GM19395 (cell line): ENCODE results near the gene CHDH.

Experiments used
- ATAC-seq: cut with Tn5 transposase; IDR thresholded peaks from one replicate; pipeline ENCODE4 v1.9.1; 2021; ENCODE audit warnings: mild to moderate bottlenecking, moderate library complexity; ENCODE audit not compliant: unreplicated experiment

The CHDH gene

DNA sequence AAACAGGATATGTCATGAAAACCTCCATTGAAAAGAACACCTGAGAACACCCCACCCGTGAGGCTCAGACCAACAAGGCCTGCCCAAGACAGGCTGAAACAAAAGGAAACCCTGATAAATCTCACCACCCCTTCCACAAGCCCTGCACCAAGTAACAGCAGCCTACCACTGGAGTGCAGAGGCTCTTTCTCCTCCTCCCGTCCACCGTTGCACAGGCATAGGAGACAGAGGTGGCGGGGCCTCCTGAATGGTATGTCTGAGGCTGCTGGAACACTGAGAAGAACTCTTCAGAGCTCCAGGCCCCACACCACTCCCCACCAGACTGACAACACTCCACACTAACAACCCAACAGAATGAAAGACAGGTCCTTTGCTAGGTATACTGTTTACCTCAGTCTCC lies 21.4 kb downstream of the CHDH start:
- no peak for ATAC-seq

DNA sequence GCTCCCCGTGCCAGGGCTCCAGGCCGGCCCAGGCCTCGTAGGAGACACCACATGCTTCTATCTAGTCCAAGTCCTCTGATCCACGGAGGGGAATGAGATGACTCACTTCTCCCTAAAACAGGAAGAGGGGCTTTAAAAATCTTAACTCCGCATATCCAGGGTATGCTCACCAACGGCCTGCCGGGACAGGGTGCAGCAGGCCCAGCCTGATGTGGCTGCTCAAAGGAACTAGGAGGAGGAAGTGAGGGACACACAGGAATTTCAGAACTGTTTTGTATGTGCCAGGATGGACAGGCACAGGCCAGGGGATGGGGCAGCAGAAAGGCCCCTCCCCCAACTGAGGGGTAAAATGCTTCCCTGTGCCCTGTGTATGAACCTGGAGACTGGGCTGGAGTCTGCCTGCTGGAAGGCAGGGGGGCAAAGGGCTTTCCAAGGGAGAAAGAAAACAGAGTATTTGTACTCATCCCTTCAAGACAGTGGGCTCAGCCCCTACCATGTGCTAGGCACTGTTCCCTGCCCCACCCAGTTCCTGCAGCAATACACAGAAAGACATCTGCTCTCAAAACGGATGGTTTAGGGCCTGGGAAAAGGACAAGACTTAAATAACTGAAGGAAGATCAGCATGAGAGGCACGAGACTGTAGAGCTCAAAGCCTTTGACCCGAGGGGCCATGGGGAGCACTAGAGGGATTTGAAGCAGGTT lies 22.1 kb downstream of the CHDH start:
- ATAC-seq = no peak

DNA sequence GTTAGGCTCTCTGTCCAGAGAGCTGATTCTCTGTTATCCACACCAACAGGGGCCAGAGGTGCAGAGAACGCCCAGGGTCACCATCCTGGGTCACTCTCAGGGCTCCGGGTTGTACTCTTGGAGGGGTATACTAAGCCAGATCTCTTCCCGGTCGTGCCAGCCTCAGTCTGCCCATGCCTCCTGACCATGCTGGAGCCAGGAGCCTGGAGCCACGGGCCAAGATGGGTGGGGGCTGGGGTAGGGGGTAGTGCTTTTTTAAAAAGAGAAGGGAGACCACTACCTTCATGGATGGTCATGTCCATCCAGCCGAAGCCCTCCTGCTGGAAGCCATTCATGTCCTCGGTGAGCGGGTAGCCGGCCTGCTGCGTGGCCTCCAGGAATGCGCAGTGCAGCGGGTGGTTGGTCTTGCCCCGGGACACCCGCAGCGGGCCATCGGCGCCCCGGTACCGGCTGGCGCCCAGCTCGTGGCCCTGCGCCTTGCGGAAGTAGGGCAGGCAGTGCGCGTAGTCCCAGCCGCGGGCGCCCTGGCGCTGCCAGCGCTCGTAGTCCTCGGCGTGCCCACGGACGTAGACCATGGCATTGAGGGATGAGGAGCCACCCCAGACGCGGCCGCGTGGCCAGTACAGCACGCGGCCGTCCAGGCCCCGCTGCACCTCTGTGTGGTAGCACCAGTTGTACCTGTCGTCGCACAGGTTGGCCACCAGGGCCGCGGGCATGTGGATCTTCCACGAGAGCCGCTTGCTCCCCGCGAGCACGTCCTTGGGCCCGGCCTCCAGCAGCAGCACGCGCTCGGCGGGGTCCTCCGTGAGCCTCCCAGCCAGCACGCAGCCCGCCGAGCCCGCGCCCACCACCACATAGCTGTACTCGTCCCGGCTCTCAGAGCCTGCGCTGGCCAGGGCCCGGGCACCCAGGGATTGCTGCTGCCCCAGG lies 22.9 kb downstream of the CHDH start:
- no peak for ATAC-seq

DNA sequence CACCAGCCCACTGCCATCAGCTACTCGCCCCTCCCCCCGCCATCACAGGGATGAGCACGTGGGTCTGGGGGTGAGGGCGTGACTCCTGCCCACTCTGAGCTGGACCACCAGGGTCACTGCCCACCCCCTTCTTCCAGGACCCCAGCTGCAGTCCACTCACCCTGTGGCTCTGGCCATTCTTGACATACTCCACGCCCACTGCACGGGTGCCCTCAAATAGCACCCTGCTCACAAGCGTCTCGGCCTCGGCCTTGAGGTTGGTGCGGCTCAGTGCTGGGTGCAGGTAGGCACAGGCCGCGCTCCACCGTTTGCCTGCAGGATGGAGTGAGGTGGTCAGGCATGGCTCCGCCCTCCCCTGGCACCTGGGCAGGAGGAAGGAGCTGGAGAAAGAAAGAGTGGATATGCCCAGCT lies 23.9 kb downstream of the CHDH start:
- no peak for ATAC-seq

DNA sequence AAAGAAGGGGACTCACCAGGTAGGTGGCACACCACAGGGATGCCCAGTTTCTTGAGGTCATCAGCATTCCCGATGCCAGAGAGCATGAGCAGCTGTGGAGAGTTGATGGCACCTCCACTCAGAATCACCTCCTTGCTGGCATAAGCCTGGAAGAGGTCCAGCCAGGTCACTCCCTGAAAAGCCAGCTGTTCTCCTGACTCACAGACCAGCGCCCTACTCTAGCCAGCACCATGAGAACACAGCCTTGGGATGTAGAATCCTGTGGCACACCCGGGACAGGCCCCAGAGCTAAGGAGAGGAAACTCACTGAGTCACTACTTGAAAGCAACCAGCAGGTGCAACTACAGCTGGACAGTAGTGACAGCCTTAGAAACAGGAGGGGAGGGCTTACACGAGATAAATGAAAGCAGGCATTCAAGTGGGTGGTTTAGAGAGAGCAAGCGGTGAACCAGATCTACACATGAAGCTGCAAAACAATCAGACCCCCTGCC lies 24.5 kb downstream of the CHDH start:
- ATAC-seq = peak; percentile 79

DNA sequence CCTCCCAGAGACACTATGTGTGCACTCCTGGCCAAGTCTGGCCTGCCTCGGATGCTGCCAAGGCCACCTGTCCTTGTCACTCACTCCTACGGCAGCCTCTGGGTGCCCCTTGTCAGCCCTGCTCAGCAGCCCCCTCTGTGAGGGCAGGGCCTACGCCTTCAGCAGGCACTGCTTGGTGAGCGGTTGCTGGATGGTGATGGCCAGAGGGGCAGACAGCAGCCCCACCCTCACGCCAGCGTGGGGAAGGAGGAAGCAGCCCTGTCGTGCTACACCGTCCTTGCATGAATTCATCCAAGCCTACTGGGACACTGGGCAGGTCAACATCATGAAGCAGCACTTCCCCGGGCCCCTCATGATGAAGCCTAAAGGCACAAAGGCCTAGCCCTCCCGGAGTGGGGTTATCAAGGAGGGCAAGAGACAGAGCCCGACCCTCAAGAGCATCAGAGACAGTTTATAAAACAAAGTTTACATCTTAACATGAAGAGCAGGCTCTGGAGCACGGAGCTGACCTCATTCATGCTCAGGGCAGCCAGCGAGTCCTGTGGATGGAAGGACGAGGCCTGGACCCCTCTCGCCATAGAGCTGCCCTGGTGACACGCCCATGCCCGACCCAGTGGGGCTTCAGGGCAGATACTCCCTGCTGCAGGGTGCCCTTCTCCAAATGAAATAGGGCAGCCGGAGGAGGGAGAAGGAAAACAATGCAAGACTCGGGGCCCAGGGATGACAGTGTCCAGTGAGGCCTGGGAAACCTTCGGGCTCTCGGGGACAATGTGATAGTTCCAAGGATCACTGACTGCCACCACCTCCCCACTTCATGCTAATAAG lies 25.3 kb downstream of the CHDH start:
- no peak for ATAC-seq

DNA sequence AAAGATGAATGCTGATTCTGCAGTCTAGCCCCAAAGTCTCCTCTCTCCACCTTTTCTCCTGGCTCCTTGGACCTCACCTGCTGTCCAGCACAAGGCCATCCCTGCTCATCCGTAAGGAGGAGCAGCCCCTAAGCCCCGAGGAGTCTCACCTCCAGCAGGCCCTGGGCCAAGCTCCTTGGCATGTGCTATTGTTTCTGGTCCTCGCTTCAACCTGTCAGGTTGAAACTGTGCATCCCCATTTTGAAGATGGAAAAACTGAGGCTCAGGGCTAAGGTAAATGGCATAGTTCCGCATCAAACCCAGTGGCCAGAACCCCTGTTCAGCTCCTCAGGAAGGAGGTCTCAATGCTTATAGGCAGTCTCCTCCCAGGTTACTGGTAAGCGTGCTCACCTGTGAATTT lies 26.1 kb downstream of the CHDH start:
- no peak for ATAC-seq

DNA sequence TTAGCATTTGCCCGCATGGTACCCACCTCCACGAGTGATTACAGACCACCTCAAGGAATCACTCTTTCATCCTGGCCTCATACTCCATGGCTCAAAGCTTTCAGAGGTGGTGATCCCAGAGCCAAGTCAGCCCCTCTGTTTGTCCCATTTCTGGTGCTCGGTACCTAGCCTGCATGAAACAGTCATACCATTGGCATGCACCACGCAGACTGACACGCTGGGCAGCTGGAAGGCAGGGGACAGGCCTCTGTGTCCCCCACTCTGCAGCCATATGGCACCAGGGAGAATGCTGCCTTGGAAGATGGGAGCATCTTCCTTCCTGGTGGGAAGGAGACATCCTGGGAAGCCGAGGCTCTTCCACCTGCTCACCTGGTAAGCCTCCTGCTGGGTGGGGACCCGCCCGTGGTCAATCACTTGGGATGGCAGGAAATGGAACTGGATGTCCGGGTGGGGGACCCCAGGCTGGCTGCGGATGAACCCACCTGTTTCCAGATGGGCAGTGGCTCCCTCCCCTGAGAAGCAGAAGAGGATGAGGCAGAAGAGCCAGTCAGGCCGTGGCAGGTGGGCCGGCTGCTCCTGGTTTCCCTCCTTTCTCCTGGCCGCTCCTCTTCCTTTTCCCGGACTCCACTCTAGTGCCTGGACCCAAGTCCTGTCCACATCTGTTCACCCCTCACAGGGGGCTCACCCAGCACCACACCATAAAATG lies 26.9 kb downstream of the CHDH start:
- no peak for ATAC-seq

DNA sequence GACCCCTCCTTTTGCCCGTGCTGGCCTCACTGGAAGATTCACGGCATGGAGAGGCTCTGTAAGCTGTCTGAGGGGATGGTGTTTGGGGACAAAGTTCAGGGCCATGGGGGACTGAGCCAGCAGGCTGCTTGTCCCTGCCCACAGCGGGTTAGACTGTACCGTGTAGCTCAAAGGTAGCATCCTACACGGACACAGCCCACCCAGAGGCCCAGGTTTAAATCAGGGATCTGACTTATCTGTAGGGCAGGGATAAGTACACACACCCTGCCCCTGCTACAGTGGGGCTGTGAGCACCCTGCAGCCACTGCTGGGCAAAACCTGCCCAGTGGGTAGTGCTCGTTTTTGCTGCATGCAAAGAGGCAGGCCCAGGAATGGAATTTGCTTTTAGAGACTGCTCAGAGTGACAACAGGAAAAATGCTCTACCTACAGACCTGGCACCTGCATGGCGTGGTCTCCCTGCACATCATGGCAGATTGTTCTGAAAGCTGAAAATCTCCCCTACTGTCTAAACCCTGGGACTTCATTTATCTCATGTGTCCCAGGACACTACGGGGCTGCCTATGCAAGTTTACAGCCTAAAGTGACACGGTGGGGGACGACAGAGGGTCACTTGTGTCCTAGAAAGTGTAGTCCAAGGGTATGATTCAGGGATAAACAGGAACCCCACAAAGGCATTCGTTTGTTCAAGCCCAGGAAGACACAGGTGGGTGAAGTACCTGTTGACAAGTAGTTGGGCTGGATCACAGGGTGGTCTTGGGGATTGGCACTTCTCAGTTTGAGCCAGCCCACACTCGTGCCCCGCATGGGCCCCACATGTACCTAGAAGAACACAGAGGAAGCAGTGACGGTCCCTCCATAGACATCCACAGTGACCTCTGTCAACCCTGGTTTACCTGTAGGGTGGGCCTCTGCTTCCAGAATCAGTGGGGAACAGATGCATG lies 27.7 kb downstream of the CHDH start:
- ATAC-seq = no peak

DNA sequence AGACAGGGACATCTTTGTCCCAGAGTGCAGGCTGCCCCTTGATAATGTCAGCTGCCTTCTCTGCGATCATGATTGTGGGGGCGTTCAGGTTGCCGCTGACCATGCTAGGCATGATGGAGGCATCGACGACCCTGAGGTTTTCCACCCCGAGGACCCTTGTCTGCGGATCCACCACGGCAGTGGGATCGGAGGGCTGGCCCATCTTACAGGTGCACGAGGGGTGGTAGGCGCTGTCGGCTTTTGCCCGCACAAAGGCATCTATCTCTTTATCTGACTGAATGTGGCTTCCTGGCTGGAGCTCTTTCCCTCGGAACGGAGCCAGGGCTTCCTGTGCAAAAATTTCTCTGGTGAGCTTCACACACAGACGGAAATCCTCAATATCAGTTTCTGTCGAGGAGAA lies 28.4 kb downstream of the CHDH start:
- no peak for ATAC-seq

DNA sequence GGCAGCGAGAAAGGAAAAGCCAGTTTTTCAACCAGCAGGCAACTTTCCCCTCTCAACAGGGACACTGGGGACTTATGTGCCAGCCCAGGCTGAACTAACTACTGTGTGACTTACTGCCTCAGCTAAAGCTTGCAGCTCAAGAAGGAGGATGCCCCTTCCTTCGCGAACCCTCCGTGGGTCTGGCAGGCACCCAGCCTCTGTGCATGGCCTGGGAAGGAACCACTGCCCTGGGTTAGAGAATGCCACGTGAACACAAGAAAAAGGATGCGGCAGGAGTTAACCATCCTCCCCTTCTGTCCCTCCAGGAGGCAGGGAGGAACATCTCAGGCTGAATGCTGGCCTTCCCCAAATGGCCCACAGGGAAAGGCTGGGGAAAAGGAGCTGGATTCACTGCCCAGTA lies 29.0 kb downstream of the CHDH start:
- ATAC-seq = no peak

DNA sequence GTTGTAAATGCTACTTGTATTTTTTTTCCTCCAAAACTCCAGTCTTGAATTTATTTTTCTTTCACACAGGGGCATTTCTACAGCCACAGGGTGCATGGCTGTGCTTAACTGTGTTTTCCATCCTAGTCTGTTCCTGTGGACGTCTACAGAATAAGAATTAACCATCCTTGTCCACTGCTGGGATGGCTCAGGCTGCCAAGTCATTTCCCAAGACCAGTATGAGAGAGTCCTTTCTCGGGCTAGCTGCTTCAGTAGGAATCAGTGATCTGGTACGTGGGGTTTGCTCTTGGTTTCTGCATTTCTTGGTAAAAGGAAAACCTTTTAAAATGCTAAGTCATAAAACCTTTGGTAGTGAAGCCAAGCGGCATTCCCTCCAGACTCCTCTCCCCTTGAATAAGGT lies 29.8 kb downstream of the CHDH start:
- no peak for ATAC-seq

DNA sequence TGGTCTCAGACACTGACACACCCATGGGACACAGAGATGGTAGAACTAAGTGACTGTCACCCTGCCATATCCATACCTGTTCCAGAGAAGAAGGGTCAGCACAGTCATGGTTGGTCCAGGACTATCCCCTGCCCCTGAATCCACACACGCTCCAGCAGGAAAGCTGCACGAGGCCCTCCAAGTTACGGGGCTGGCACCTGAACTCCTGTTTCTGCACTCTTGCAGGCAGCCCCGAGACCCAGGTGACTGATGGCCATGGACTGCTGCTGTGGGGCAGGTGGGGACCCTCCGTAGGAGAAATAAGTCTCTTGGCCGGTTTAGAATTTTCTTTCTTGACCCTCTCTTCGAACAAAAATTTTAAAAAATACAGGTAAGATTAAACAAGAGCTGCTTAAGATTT lies 30.6 kb downstream of the CHDH start:
- no peak for ATAC-seq

DNA sequence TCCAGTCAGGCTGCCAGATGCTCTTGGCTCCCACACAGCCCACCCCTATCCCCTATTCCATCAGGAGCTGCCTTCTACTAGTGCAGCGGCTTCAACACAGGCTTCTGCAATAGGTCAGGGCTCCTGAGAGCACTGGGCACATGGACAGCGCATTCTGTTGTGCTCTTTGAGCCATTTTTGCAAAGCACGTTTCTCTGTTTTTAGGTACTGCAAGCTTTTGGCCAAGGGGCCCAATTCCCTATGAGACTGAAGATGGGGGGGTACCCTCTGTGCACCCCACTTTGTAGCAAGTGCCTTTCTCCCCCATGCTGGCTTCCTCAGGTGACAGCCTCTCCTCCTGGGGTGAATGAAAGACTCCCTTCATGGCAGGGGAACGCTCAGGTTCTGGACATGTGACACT lies 31.2 kb downstream of the CHDH start:
- ATAC-seq = no peak

DNA sequence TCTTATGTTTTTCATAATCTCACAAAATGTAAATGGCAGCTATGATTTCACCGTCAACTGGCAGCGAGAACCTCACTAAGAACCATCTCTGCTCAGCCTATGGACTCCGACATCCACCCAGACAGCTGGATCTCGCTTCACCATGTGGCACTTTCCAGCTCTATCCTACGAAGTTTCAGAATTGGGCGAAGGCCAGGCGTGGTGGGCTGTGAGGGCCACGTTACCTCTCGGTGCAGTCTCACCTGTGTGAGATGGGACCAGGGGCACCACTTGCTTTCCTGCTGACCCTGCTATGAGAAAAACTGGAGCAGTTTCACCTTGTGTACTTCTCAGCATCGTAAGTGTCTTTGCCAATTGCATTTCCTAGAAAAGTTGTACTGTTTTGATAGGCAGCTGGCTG lies 32.3 kb downstream of the CHDH start:
- no peak for ATAC-seq

DNA sequence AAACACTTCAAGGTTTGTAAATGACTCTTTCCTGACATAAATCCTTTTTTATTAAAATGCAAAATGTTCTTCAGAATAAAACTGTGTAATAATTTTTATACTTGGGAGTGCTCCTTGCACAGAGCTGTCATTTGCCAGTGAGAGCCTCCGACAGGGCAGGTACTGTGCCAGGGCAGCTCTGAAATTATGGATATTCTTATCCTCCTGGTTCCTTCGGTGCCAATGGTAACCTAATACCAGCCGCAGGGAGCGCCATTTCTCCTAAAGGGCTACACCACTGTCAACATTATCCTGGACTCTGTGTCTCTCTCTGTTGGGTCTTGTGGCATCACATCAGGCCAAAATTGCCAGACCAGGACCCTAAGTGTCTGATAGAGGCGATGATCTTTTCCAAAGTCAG lies 33.0 kb downstream of the CHDH start:
- ATAC-seq = no peak

DNA sequence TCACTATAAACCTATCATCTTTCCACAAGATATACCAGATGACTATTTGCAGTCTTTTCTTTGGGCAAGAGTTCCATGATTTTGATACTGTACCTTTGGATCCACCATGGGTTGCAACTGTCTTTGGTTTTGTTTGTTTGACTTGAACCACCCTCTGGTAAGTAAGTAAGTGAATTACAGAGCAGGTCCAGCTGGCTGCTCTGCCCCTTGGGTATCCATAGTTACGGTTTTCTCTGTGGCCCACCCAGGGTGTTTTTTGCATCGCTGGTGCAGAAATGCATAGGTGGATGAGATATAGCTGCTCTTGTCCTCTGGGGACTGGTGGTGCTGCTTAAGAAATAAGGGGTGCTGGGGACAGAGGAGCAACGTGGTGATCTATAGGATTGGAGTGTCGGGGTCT lies 33.8 kb downstream of the CHDH start:
- ATAC-seq = no peak

DNA sequence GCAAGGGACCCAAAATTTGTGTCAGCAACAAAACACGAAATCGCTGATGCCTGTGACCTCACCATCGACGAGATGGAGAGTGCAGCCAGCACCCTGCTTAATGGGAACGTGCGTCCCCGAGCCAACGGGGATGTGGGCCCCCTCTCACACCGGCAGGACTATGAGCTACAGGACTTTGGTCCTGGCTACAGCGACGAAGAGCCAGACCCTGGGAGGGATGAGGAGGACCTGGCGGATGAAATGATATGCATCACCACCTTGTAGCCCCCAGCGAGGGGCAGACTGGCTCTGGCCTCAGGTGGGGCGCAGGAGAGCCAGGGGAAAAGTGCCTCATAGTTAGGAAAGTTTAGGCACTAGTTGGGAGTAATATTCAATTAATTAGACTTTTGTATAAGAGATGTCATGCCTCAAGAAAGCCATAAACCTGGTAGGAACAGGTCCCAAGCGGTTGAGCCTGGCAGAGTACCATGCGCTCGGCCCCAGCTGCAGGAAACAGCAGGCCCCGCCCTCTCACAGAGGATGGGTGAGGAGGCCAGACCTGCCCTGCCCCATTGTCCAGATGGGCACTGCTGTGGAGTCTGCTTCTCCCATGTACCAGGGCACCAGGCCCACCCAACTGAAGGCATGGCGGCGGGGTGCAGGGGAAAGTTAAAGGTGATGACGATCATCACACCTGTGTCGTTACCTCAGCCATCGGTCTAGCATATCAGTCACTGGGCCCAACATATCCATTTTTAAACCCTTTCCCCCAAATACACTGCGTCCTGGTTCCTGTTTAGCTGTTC lies 34.9 kb downstream of the CHDH start:
- no peak for ATAC-seq
